SK-N-SH treated with all-trans-retinoic acid at 6 μM for 48 hours (cell line): ENCODE data around the gene MSH5.

Experiments
- GLIS3 ChIP-seq: fragments of 250-450 bp; sonication (Bioruptor Pico); IDR thresholded peaks from 2 replicates; pipeline ENCODE4 v1.5.0; 2020; ENCODE audit warnings: mild to moderate bottlenecking, moderate library complexity
- PPARA ChIP-seq: fragments of 250-450 bp; sonication (Bioruptor Pico); IDR thresholded peaks from 2 replicates; pipeline ENCODE4 v1.5.0; 2020; ENCODE audit warnings: mild to moderate bottlenecking, borderline replicate concordance
- ZC3H10 ChIP-seq: fragments of 250-450 bp; sonication (Bioruptor Pico); IDR thresholded peaks from 2 replicates; pipeline ENCODE4 v1.5.1; 2021; ENCODE audit warnings: mild to moderate bottlenecking, moderate library complexity
- ZNF70 ChIP-seq: fragments of 450-650 bp; formaldehyde crosslinking; IDR thresholded peaks from 2 replicates; pipeline ENCODE4 v1.5.0; 2020; ENCODE audit warnings: mild to moderate bottlenecking, moderate library complexity
- TF ChIP-seq, protein P1 (sequence below): fragments of 250-450 bp; sonication (Bioruptor Pico); IDR thresholded peaks from 2 replicates; pipeline ENCODE4 v1.5.1; 2020; ENCODE audit warnings: low read depth, mild to moderate bottlenecking, moderate library complexity
- TF ChIP-seq, protein P2 (sequence below): fragments of 250-450 bp; sonication (Bioruptor Pico); IDR thresholded peaks from 2 replicates; pipeline ENCODE4 v1.5.0; 2020; ENCODE audit warnings: mild to moderate bottlenecking, moderate library complexity
- TF ChIP-seq, protein P3 (sequence below): fragments of 250-450 bp; sonication (Bioruptor Pico); IDR thresholded peaks from 2 replicates; pipeline ENCODE4 v1.8.0; 2021; ENCODE audit warnings: low read depth, mild to moderate bottlenecking, moderate library complexity, borderline replicate concordance

DNA sequence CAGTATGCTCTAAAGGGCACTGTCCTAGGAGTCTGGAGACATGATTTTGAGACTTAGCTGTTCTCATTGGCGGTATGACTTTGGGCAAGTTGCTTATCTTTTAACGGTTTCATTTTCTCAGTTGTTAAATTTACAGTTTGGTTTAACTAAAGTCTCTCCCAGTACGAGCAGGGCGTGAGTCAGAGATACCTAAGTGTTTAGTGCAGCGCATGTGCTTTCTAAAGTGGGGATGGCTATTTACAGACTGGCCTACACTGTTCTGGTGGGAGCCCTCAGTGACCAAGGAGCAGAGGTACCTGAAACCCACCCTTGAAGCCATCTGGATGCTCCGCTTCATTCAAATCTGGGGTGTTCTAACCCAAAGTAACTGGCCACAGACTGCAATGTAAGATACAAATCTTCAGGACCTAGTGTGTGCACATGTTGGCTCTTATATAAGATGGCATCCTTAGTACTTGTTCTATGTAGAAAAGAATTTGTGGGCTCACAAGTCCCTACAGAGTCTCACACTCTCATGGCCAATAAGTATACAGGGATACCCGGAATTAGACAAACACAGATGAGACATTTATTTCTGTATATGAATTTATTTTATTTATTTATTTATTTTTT is 10.7 kb downstream of the MSH5 start:
- TF ChIP-seq, protein P1, sequence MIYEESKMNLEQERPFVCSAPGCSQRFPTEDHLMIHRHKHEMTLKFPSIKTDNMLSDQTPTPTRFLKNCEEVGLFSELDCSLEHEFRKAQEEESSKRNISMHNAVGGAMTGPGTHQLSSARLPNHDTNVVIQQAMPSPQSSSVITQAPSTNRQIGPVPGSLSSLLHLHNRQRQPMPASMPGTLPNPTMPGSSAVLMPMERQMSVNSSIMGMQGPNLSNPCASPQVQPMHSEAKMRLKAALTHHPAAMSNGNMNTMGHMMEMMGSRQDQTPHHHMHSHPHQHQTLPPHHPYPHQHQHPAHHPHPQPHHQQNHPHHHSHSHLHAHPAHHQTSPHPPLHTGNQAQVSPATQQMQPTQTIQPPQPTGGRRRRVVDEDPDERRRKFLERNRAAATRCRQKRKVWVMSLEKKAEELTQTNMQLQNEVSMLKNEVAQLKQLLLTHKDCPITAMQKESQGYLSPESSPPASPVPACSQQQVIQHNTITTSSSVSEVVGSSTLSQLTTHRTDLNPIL, result no peak
- TF ChIP-seq, protein P2, sequence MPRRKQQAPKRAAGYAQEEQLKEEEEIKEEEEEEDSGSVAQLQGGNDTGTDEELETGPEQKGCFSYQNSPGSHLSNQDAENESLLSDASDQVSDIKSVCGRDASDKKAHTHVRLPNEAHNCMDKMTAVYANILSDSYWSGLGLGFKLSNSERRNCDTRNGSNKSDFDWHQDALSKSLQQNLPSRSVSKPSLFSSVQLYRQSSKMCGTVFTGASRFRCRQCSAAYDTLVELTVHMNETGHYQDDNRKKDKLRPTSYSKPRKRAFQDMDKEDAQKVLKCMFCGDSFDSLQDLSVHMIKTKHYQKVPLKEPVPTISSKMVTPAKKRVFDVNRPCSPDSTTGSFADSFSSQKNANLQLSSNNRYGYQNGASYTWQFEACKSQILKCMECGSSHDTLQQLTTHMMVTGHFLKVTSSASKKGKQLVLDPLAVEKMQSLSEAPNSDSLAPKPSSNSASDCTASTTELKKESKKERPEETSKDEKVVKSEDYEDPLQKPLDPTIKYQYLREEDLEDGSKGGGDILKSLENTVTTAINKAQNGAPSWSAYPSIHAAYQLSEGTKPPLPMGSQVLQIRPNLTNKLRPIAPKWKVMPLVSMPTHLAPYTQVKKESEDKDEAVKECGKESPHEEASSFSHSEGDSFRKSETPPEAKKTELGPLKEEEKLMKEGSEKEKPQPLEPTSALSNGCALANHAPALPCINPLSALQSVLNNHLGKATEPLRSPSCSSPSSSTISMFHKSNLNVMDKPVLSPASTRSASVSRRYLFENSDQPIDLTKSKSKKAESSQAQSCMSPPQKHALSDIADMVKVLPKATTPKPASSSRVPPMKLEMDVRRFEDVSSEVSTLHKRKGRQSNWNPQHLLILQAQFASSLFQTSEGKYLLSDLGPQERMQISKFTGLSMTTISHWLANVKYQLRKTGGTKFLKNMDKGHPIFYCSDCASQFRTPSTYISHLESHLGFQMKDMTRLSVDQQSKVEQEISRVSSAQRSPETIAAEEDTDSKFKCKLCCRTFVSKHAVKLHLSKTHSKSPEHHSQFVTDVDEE (CRISPR knock-in tag), result no peak
- no peak for TF ChIP-seq ZNF70 (CRISPR knock-in tag)
- no peak for TF ChIP-seq GLIS3
- TF ChIP-seq ZC3H10 (CRISPR knock-in tag), result no peak
- no peak for TF ChIP-seq PPARA (CRISPR knock-in tag)
- TF ChIP-seq, protein P3, sequence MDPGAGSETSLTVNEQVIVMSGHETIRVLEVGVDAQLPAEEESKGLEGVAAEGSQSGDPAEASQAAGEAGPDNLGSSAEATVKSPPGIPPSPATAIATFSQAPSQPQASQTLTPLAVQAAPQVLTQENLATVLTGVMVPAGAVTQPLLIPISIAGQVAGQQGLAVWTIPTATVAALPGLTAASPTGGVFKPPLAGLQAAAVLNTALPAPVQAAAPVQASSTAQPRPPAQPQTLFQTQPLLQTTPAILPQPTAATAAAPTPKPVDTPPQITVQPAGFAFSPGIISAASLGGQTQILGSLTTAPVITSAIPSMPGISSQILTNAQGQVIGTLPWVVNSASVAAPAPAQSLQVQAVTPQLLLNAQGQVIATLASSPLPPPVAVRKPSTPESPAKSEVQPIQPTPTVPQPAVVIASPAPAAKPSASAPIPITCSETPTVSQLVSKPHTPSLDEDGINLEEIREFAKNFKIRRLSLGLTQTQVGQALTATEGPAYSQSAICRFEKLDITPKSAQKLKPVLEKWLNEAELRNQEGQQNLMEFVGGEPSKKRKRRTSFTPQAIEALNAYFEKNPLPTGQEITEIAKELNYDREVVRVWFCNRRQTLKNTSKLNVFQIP (CRISPR knock-in tag), result no peak
